ENCODE measurements around the gene KCNA1. TPM values are rescaled to one million over a fixed set of nuclear protein-coding genes. Genes with fewer than 3 reads are reported as not detected.

The KCNA1 gene
- total RNA-seq, 1 experiment from 2014 or later = 0.98 TPM

- H4K91ac ChIP-seq (ENCODE audit: insufficient read length, low read depth, low read length) = no peak overlapping the region
- no peak overlapping the region for H2BK12ac ChIP-seq (ENCODE audit: insufficient read length, low read depth, low read length)
- H3K4me1 ChIP-seq (ENCODE audit: insufficient read depth, low read length) = no peaks in the 10 kb centered on the region
- no peak overlapping the region for H3K56ac ChIP-seq (ENCODE audit: insufficient read length, low read depth, low read length)
- H3K23ac ChIP-seq (ENCODE audit: insufficient read length, low read depth, low read length) = no peak overlapping the region
- TF ChIP-seq CTCF (conservative IDR thresholded peaks at IDR 0.05) = peak; percentile 61
- no peaks in the 10 kb centered on the region; the same call in 1 of the 2 replicates for H3K27me3 ChIP-seq (ENCODE audit: insufficient read depth, low read length)
- no peaks in the 10 kb centered on the region for H3K9me3 ChIP-seq (ENCODE audit: control insufficient read depth, low read depth, low read length)
- no peak overlapping the region for H3K4me3 Mint-ChIP-seq
- DNase-seq = no peak
- H3K27ac ChIP-seq (ENCODE audit: insufficient read length, low read depth, low read length) = no peak overlapping the region
- H2BK15ac ChIP-seq (ENCODE audit: low read depth, low read length) = no peak overlapping the region
- no peak overlapping the region for H4K8ac ChIP-seq (replicated peaks; ENCODE audit: insufficient read length, low read depth, low read length)
- H3K4ac ChIP-seq (ENCODE audit: low read depth, low read length) = no peak overlapping the region
- H3K27ac Mint-ChIP-seq = no peak overlapping the region
- no peaks in the 10 kb centered on the region for H3K23me2 ChIP-seq (ENCODE audit: insufficient read length, low read depth, low read length, poor library complexity, severe bottlenecking)
- no peak overlapping the region for H3K4me2 ChIP-seq (ENCODE audit: insufficient read depth, insufficient read length, low read length)
- no peaks in the 10 kb centered on the region for H3K79me2 ChIP-seq (ENCODE audit: insufficient read depth, low read length)
- no peak overlapping the region for H3K14ac ChIP-seq (ENCODE audit: insufficient read depth, low read length)
- peaks cover 36% of the 10 kb centered on the region for H3K27me3 Mint-ChIP-seq (ENCODE audit: low read depth)
- H3K79me1 ChIP-seq (ENCODE audit: insufficient read depth, low read depth, low read length, poor library complexity, severe bottlenecking) = no peaks in the 10 kb centered on the region
- no peaks in the 10 kb centered on the region for H3K4me1 Mint-ChIP-seq
- no peaks in the 10 kb centered on the region for H3K9me3 Mint-ChIP-seq
- no peak overlapping the region for H2BK120ac ChIP-seq (ENCODE audit: low read depth, low read length, poor library complexity, severe bottlenecking)
- no CpG with 5 or more reads among the region's 4 CpGs for WGBS (ENCODE audit: extremely low coverage, insufficient read length, low lambda C conversion rate)
- no peak overlapping the region for H2BK20ac ChIP-seq (ENCODE audit: low read depth, low read length, poor library complexity, severe bottlenecking)
- H2AK5ac ChIP-seq (ENCODE audit: insufficient read length, low read length) = no peak overlapping the region
- no peaks in the 10 kb centered on the region for H4K20me1 ChIP-seq (ENCODE audit: control insufficient read depth, insufficient read depth, insufficient read length)
- no peak overlapping the region for H3K9ac ChIP-seq (ENCODE audit: extremely low read depth, insufficient read length, low read length)
- H3T11ph ChIP-seq (ENCODE audit: low read length) = no peak overlapping the region
- no peaks in the 10 kb centered on the region for H3K36me3 Mint-ChIP-seq (ENCODE audit: insufficient read depth in 1 of 3, low read depth in 3 of 3)
- no peak overlapping the region for H2BK5ac ChIP-seq (ENCODE audit: insufficient read length, low read length)
- H4K5ac ChIP-seq (ENCODE audit: insufficient read length, low read depth, low read length) = no peak overlapping the region
- no peak overlapping the region for H2AFZ ChIP-seq (ENCODE audit: low read length)
- no peak overlapping the region for H3K18ac ChIP-seq (ENCODE audit: insufficient read length, low read depth, low read length)
These were observed 10.3 kb upstream of the KCNA1 start for GRCh38 chr12:4899364-4899763.
